Calu3 (cell line): ENCODE results near the gene MACF1. TPM values are rescaled to one million over a fixed set of nuclear protein-coding genes. Genes with fewer than 3 reads are reported as not detected.

Experiments used
- BruUV-seq: library from RNA; stranded (reverse); fragments of 400-500 nt; replicated peaks from 2 replicates; lab custom pipeline; 2021; lab: Mats Ljungman, UMichigan
- CTCF ChIA-PET: fragments of 300-600 bp; sonication (Branson Sonifier 250); formaldehyde crosslinking; loops from one replicate; lab custom pipeline; 2022; ENCODE audit warnings: antibody characterized with exemption; lab: Charles Lee
- DNase-seq: peaks from one replicate; pipeline ENCODE4 v3.0.0; 2022
- H3K27ac Mint-ChIP-seq: one replicate; pipeline ENCODE4 v1.8.0; 2022; ENCODE audit warnings: mixed read lengths; ENCODE audit not compliant: unreplicated experiment
- H3K27me3 Mint-ChIP-seq: one replicate; pipeline ENCODE4 v1.8.0; 2022; ENCODE audit warnings: mixed read lengths; ENCODE audit not compliant: unreplicated experiment
- H3K36me3 Mint-ChIP-seq: one replicate; pipeline ENCODE4 v1.8.0; 2022; ENCODE audit warnings: mild to moderate bottlenecking, moderate library complexity, mixed read lengths; ENCODE audit not compliant: insufficient read depth, unreplicated experiment
- H3K4me1 Mint-ChIP-seq: one replicate; pipeline ENCODE4 v1.8.0; 2022; ENCODE audit warnings: mild to moderate bottlenecking, low read depth, mixed read lengths; ENCODE audit not compliant: unreplicated experiment
- H3K4me3 Mint-ChIP-seq: one replicate; pipeline ENCODE4 v1.8.0; 2022; ENCODE audit warnings: mild to moderate bottlenecking, low read depth, moderate library complexity, mixed read lengths; ENCODE audit not compliant: unreplicated experiment
- H3K9me3 Mint-ChIP-seq: one replicate; pipeline ENCODE4 v1.8.0; 2022; ENCODE audit warnings: low read depth, mixed read lengths; ENCODE audit not compliant: unreplicated experiment
- intact Hi-C: fragments of 100-400 bp; cut with micrococcal nuclease; formaldehyde crosslinking; loops from one replicate; pipeline ENCODE4 v1.10.0; 2022; ENCODE audit not compliant: unreplicated experiment
- total RNA-seq: library from RNA; stranded (reverse); gene quantifications from 2 replicates; pipeline ENCODE4 v1.2.3, GENCODE V29; 2022
- TF ChIP-seq, protein P1 (sequence below): fragments of 200-600 bp; IDR thresholded peaks from one replicate; pipeline ENCODE4 v1.8.0; 2022; ENCODE audit warnings: antibody characterized with exemption; ENCODE audit not compliant: unreplicated experiment

MACF1 gene
- total RNA-seq, 1 experiment from 2014 or later: 705 TPM

- no peak for DNase-seq
- CTCF ChIA-PET: no interaction called here
- no peak overlapping the region for H3K27ac Mint-ChIP-seq
- no TSS peak for BruUV-seq
- H3K4me3 Mint-ChIP-seq: no peak overlapping the region
- TF ChIP-seq, protein P1, sequence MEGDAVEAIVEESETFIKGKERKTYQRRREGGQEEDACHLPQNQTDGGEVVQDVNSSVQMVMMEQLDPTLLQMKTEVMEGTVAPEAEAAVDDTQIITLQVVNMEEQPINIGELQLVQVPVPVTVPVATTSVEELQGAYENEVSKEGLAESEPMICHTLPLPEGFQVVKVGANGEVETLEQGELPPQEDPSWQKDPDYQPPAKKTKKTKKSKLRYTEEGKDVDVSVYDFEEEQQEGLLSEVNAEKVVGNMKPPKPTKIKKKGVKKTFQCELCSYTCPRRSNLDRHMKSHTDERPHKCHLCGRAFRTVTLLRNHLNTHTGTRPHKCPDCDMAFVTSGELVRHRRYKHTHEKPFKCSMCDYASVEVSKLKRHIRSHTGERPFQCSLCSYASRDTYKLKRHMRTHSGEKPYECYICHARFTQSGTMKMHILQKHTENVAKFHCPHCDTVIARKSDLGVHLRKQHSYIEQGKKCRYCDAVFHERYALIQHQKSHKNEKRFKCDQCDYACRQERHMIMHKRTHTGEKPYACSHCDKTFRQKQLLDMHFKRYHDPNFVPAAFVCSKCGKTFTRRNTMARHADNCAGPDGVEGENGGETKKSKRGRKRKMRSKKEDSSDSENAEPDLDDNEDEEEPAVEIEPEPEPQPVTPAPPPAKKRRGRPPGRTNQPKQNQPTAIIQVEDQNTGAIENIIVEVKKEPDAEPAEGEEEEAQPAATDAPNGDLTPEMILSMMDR: no peak
- H3K36me3 Mint-ChIP-seq: peaks cover 97% of the 10 kb centered on the region
- intact Hi-C loops: no loop called here
- no peaks in the 10 kb centered on the region for H3K9me3 Mint-ChIP-seq
- H3K4me1 Mint-ChIP-seq: no peaks in the 10 kb centered on the region
- no peaks in the 10 kb centered on the region for H3K27me3 Mint-ChIP-seq
These were observed 248.0 kb downstream of the MACF1 start for GRCh38 chr1:39452540-39452939.

- H3K4me1 Mint-ChIP-seq: no peaks in the 10 kb centered on the region
- CTCF ChIA-PET: no interaction called here
- BruUV-seq: no TSS peak
- no peaks in the 10 kb centered on the region for H3K27me3 Mint-ChIP-seq
- no peak for DNase-seq
- H3K27ac Mint-ChIP-seq: no peak overlapping the region
- H3K36me3 Mint-ChIP-seq: peaks cover 97% of the 10 kb centered on the region
- H3K9me3 Mint-ChIP-seq: no peaks in the 10 kb centered on the region
- H3K4me3 Mint-ChIP-seq: no peak overlapping the region
- intact Hi-C loops: no loop called here
- TF ChIP-seq, protein P1: no peak
These were observed 249.1 kb downstream of the MACF1 start for GRCh38 chr1:39453603-39454002.

DNA sequence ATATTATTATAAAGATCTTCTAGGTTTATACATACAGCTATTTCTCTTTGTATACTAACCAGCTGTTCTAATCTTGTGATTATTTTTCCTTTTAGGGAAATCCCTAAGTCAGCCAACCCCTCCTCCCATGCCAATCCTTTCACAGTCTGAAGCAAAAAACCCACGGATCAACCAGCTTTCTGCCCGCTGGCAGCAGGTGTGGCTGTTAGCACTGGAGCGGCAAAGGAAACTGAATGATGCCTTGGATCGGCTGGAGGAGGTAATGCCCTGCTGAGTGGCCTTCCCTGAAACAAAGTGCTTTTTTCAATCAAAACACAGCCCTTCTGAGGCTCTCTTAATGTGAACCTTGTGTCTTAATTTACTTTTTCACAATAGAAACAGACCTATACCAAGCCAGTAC is 254.5 kb downstream of the MACF1 start:
- BruUV-seq: no TSS peak
- TF ChIP-seq, protein P1: no peak
- H3K36me3 Mint-ChIP-seq: peaks cover 100% of the 10 kb centered on the region
- no peak for DNase-seq
- CTCF ChIA-PET: no interaction called here
- H3K27me3 Mint-ChIP-seq: no peaks in the 10 kb centered on the region
- H3K4me3 Mint-ChIP-seq: no peak overlapping the region
- intact Hi-C loops: no loop called here
- no peaks in the 10 kb centered on the region for H3K9me3 Mint-ChIP-seq
- H3K4me1 Mint-ChIP-seq: no peaks in the 10 kb centered on the region
- H3K27ac Mint-ChIP-seq: no peak overlapping the region

- intact Hi-C loops: no loop called here
These were observed 257.6 kb downstream of the MACF1 start for GRCh38 chr1:39462074-39462473.

More at GRCh38 chr1:39462074-39462473, 257.6 kb downstream of the MACF1 start:
- peaks cover 99% of the 10 kb centered on the region for H3K36me3 Mint-ChIP-seq
- no TSS peak for BruUV-seq
- DNase-seq: no peak
- H3K27ac Mint-ChIP-seq: peak overlapping the region; percentile 31
- H3K27me3 Mint-ChIP-seq: no peaks in the 10 kb centered on the region
- no peaks in the 10 kb centered on the region for H3K9me3 Mint-ChIP-seq
- TF ChIP-seq, protein P1: no peak
- no peaks in the 10 kb centered on the region for H3K4me1 Mint-ChIP-seq
- H3K4me3 Mint-ChIP-seq: no peak overlapping the region
- CTCF ChIA-PET: no interaction called here
